Measurements from ENCODE around the gene MAGOH.

GRCh38 chr1:53220171-53220961 lies 18.0 kb downstream of the MAGOH start, which contains the start of gene CZIB:
- TF ChIP-seq POLR2A (IDR thresholded peaks at IDR 0.05) (peak; percentile 96), EP300 (IDR thresholded peaks at IDR 0.05) (no peak), CTCF (IDR thresholded peaks at IDR 0.05) (peak in 2 of 3 donors; percentile 15 to 44)

Measured in ovary (tissue), 3 donors.